Superior temporal gyrus (tissue), 1 donor: Measurements from ENCODE around the gene CRYBB3.

Experiments used
- DNase-seq: peaks from one replicate; pipeline ENCODE4 v3.0.0-alpha.2; 2016; ENCODE audit errors: extremely low spot score

CRYBB3 gene

GRCh38 chr22:25199731-25200520 is at the start of gene CRYBB3:
Gene CRYBB3, plus strand, starts transcription at chr22:25199858. Its CDS starts 1,539 bp downstream, at chr22:25201397.
- DNase-seq, result no peak

GRCh38 chr22:25153961-25154666 is 45.5 kb upstream of the CRYBB3 start:
- DNase-seq, result no peak

GRCh38 chr22:25154667-25154999 is 45.0 kb upstream of the CRYBB3 start:
- no peak for DNase-seq

- no peak for DNase-seq
These were observed 42.9 kb upstream of the CRYBB3 start for GRCh38 chr22:25156736-25157135.

GRCh38 chr22:25159028-25159427 is 40.6 kb upstream of the CRYBB3 start:
- no peak for DNase-seq

- DNase-seq, result no peak
These were observed 39.3 kb upstream of the CRYBB3 start for GRCh38 chr22:25160120-25160996.

GRCh38 chr22:25161017-25161915 is 38.4 kb upstream of the CRYBB3 start:
- no peak for DNase-seq

- no peak for DNase-seq
These were observed 37.6 kb upstream of the CRYBB3 start for GRCh38 chr22:25161916-25162530.

- no peak for DNase-seq
These were observed 37.1 kb upstream of the CRYBB3 start for GRCh38 chr22:25162561-25162960.

- DNase-seq, result no peak
These were observed 33.9 kb upstream of the CRYBB3 start for GRCh38 chr22:25165785-25166184.

GRCh38 chr22:25166266-25167040 is 33.2 kb upstream of the CRYBB3 start:
- no peak for DNase-seq

GRCh38 chr22:25167082-25167481 is 32.6 kb upstream of the CRYBB3 start:
- no peak for DNase-seq

GRCh38 chr22:25167834-25168601 is 31.6 kb upstream of the CRYBB3 start:
- DNase-seq, result no peak

- no peak for DNase-seq
These were observed 30.2 kb upstream of the CRYBB3 start for GRCh38 chr22:25169278-25170031.

- no peak for DNase-seq
These were observed 29.2 kb upstream of the CRYBB3 start for GRCh38 chr22:25170426-25170980.

- DNase-seq, result no peak
These were observed 27.5 kb upstream of the CRYBB3 start for GRCh38 chr22:25172153-25172552.

- no peak for DNase-seq
These were observed 25.3 kb upstream of the CRYBB3 start for GRCh38 chr22:25174156-25174887.
